ENCODE measurements around the gene FUZ.
A peak's percentile ranks its signal among the peaks of the same experiment; 100 is the strongest.
"Not testable (repeated sequence)": the region's sequence is repeated elsewhere in the genome, so short reads cannot be mapped to it uniquely, and the experiment has no call there.

FUZ gene

GRCh38 chr19:49824662-49825061, 11.6 kb upstream of the FUZ start:
- H3K4me2 ChIP-seq (ENCODE audit: low read length), result no peak overlapping the region
- H3K36me3 ChIP-seq (ENCODE audit: insufficient read depth, low read length), result peaks cover 36% of the 10 kb centered on the region
- no peaks in the 10 kb centered on the region for H3K9me3 ChIP-seq (replicated peaks; ENCODE audit: low read length)
- H3K4me1 ChIP-seq (ENCODE audit: control insufficient read depth, insufficient read depth, low read length), result peaks cover under 1% of the 10 kb centered on the region
- H3K9ac ChIP-seq (ENCODE audit: low read depth, low read length), result no peak overlapping the region
- H3K27me3 ChIP-seq (ENCODE audit: control insufficient read depth, insufficient read depth, low read length), result no peaks in the 10 kb centered on the region
- no peak overlapping the region for H3K4me3 ChIP-seq (ENCODE audit: low read length)

GRCh38 chr19:49823472-49823871, 10.4 kb upstream of the FUZ start:
- no peak overlapping the region for H3K9ac ChIP-seq (ENCODE audit: low read depth, low read length)
- no peak overlapping the region for H3K4me2 ChIP-seq (ENCODE audit: low read length)
- H3K4me1 ChIP-seq (ENCODE audit: control insufficient read depth, insufficient read depth, low read length), result peaks cover 9% of the 10 kb centered on the region
- H3K36me3 ChIP-seq (ENCODE audit: insufficient read depth, low read length), result peaks cover 27% of the 10 kb centered on the region
- no peak overlapping the region for H3K4me3 ChIP-seq (ENCODE audit: low read length)
- no peaks in the 10 kb centered on the region for H3K27me3 ChIP-seq (ENCODE audit: control insufficient read depth, insufficient read depth, low read length)
- no peaks in the 10 kb centered on the region for H3K9me3 ChIP-seq (replicated peaks; ENCODE audit: low read length)

- Histone ChIP-seq H3K4me2 (ENCODE audit: low read length) (no peak overlapping the region), H3K4me3 (ENCODE audit: low read length) (no peak overlapping the region), H3K4me1 (ENCODE audit: control insufficient read depth, insufficient read depth, low read length) (peaks cover 9% of the 10 kb centered on the region), H3K9ac (ENCODE audit: low read depth, low read length) (no peak overlapping the region), H3K9me3 (replicated peaks; ENCODE audit: low read length) (no peaks in the 10 kb centered on the region), H3K36me3 (ENCODE audit: insufficient read depth, low read length) (peaks cover 19% of the 10 kb centered on the region), H3K27me3 (ENCODE audit: control insufficient read depth, insufficient read depth, low read length) (no peaks in the 10 kb centered on the region)
Observed at GRCh38 chr19:49820125-49820524, 7.0 kb upstream of the FUZ start.

GRCh38 chr19:49819452-49820115, 6.5 kb upstream of the FUZ start:
- not testable (repeated sequence) for H3K27me3 ChIP-seq (ENCODE audit: control insufficient read depth, insufficient read depth, low read length); H3K9me3 ChIP-seq (replicated peaks; ENCODE audit: low read length)
- peak overlapping the region; percentile 93 for H3K9ac ChIP-seq (ENCODE audit: low read depth, low read length)
- H3K4me1 ChIP-seq (ENCODE audit: control insufficient read depth, insufficient read depth, low read length), result peaks cover 11% of the 10 kb centered on the region
- peaks cover 14% of the 10 kb centered on the region for H3K36me3 ChIP-seq (ENCODE audit: insufficient read depth, low read length)
- H3K4me2 ChIP-seq (ENCODE audit: low read length), result peak overlapping the region; percentile 82
- peak overlapping the region; percentile 88 for H3K4me3 ChIP-seq (ENCODE audit: low read length)

- H3K4me1 ChIP-seq (ENCODE audit: control insufficient read depth, insufficient read depth, low read length), result peaks cover 18% of the 10 kb centered on the region
- peaks cover 9% of the 10 kb centered on the region for H3K36me3 ChIP-seq (ENCODE audit: insufficient read depth, low read length)
- H3K9ac ChIP-seq (ENCODE audit: low read depth, low read length), result peak overlapping the region; percentile 93
- H3K27me3 ChIP-seq (ENCODE audit: control insufficient read depth, insufficient read depth, low read length), result no peaks in the 10 kb centered on the region
- peak overlapping the region; percentile 82 for H3K4me2 ChIP-seq (ENCODE audit: low read length)
- peak overlapping the region; percentile 88 for H3K4me3 ChIP-seq (ENCODE audit: low read length)
- H3K9me3 ChIP-seq (replicated peaks; ENCODE audit: low read length), result no peaks in the 10 kb centered on the region
Observed at GRCh38 chr19:49818649-49819370, 5.7 kb upstream of the FUZ start.

- no peaks in the 10 kb centered on the region for H3K9me3 ChIP-seq (replicated peaks; ENCODE audit: low read length)
- no peaks in the 10 kb centered on the region for H3K27me3 ChIP-seq (ENCODE audit: control insufficient read depth, insufficient read depth, low read length)
- H3K4me3 ChIP-seq (ENCODE audit: low read length), result peak within 1 kb of the TSS; percentile 88
- peak within 1 kb of the TSS; percentile 82 for H3K4me2 ChIP-seq (ENCODE audit: low read length)
- H3K4me1 ChIP-seq (ENCODE audit: control insufficient read depth, insufficient read depth, low read length), result peaks cover 19% of the 10 kb centered on the region
- H3K36me3 ChIP-seq (ENCODE audit: insufficient read depth, low read length), result peaks cover 2% of the 10 kb centered on the region
- peak within 1 kb of the TSS; percentile 93 for H3K9ac ChIP-seq (ENCODE audit: low read depth, low read length)
Observed at GRCh38 chr19:49817964-49818648, 5.0 kb upstream of the FUZ start, which contains the start of gene MED25. MED25 (plus strand) TSS chr19:49818289; CDS start chr19:49818342, 53 bp downstream.

GRCh38 chr19:49816590-49816989, 3.5 kb upstream of the FUZ start:
- Histone ChIP-seq H3K36me3 (ENCODE audit: insufficient read depth, low read length) (no peaks in the 10 kb centered on the region), H3K9ac (ENCODE audit: low read depth, low read length) (peak overlapping the region; percentile 77), H3K27me3 (ENCODE audit: control insufficient read depth, insufficient read depth, low read length) (no peaks in the 10 kb centered on the region), H3K4me1 (ENCODE audit: control insufficient read depth, insufficient read depth, low read length) (peaks cover 25% of the 10 kb centered on the region), H3K4me2 (ENCODE audit: low read length) (peak overlapping the region; percentile 82), H3K4me3 (ENCODE audit: low read length) (no peak overlapping the region), H3K9me3 (replicated peaks; ENCODE audit: low read length) (no peaks in the 10 kb centered on the region)

- H3K4me3 ChIP-seq (ENCODE audit: low read length), result peak overlapping the region; percentile 73
- H3K4me1 ChIP-seq (ENCODE audit: control insufficient read depth, insufficient read depth, low read length), result peaks cover 24% of the 10 kb centered on the region
- H3K27me3 ChIP-seq (ENCODE audit: control insufficient read depth, insufficient read depth, low read length), result no peaks in the 10 kb centered on the region
- H3K9me3 ChIP-seq (replicated peaks; ENCODE audit: low read length), result no peaks in the 10 kb centered on the region
- peak overlapping the region; percentile 79 for H3K4me2 ChIP-seq (ENCODE audit: low read length)
- H3K36me3 ChIP-seq (ENCODE audit: insufficient read depth, low read length), result no peaks in the 10 kb centered on the region
- peak overlapping the region; percentile 83 for H3K9ac ChIP-seq (ENCODE audit: low read depth, low read length)
Observed at GRCh38 chr19:49814010-49814409, 918 bp upstream of the FUZ start.

- Histone ChIP-seq H3K4me3 (ENCODE audit: low read length) (peak overlapping the region; percentile 73), H3K4me1 (ENCODE audit: control insufficient read depth, insufficient read depth, low read length) (peaks cover 27% of the 10 kb centered on the region), H3K9ac (ENCODE audit: low read depth, low read length) (peak overlapping the region; percentile 83), H3K36me3 (ENCODE audit: insufficient read depth, low read length) (peaks cover 8% of the 10 kb centered on the region), H3K4me2 (ENCODE audit: low read length) (peak overlapping the region; percentile 79), H3K9me3 (replicated peaks; ENCODE audit: low read length) (no peaks in the 10 kb centered on the region), H3K27me3 (ENCODE audit: control insufficient read depth, insufficient read depth, low read length) (no peaks in the 10 kb centered on the region)
Observed at GRCh38 chr19:49812452-49812996, 568 bp downstream of the FUZ start.

GRCh38 chr19:49811328-49811727, 1.8 kb downstream of the FUZ start:
- Histone ChIP-seq H3K27me3 (ENCODE audit: control insufficient read depth, insufficient read depth, low read length) (no peaks in the 10 kb centered on the region), H3K4me3 (ENCODE audit: low read length) (no peak overlapping the region), H3K36me3 (ENCODE audit: insufficient read depth, low read length) (peaks cover 16% of the 10 kb centered on the region), H3K9ac (ENCODE audit: low read depth, low read length) (no peak overlapping the region), H3K9me3 (replicated peaks; ENCODE audit: low read length) (no peaks in the 10 kb centered on the region), H3K4me2 (ENCODE audit: low read length) (no peak overlapping the region), H3K4me1 (ENCODE audit: control insufficient read depth, insufficient read depth, low read length) (peaks cover 27% of the 10 kb centered on the region)

GRCh38 chr19:49809941-49810389, 3.1 kb downstream of the FUZ start:
- H3K4me3 ChIP-seq (ENCODE audit: low read length), result no peak overlapping the region
- no peak overlapping the region for H3K9ac ChIP-seq (ENCODE audit: low read depth, low read length)
- H3K4me1 ChIP-seq (ENCODE audit: control insufficient read depth, insufficient read depth, low read length), result peaks cover 27% of the 10 kb centered on the region
- no peaks in the 10 kb centered on the region for H3K9me3 ChIP-seq (replicated peaks; ENCODE audit: low read length)
- H3K36me3 ChIP-seq (ENCODE audit: insufficient read depth, low read length), result peaks cover 28% of the 10 kb centered on the region
- H3K27me3 ChIP-seq (ENCODE audit: control insufficient read depth, insufficient read depth, low read length), result no peaks in the 10 kb centered on the region
- peak overlapping the region; percentile 98 for H3K4me2 ChIP-seq (ENCODE audit: low read length)

Data from skeletal muscle satellite cell (primary cell).